HEK293T (cell line): Measurements from ENCODE around the gene KCNMA1.

Experiments used
- ARNT ChIP-seq: fragments of 450-650 bp; IDR thresholded peaks from 2 replicates; pipeline ENCODE4 v1.6.1; 2017; ENCODE audit warnings: mild to moderate bottlenecking
- BHLHE40 ChIP-seq: fragments of 450-650 bp; IDR thresholded peaks from 2 replicates; pipeline ENCODE4 v1.6.1; 2016; ENCODE audit warnings: mild to moderate bottlenecking, moderate library complexity, borderline replicate concordance
- ELF4 ChIP-seq: fragments of 450-650 bp; IDR thresholded peaks from 2 replicates; pipeline ENCODE4 v1.6.1; 2017; ENCODE audit warnings: antibody characterized with exemption
- FOXA1 ChIP-seq: fragments of 450-650 bp; IDR thresholded peaks from 2 replicates; pipeline ENCODE4 v1.6.1; 2016; ENCODE audit warnings: mild to moderate bottlenecking
- FOXK2 ChIP-seq: fragments of 450-650 bp; IDR thresholded peaks from 2 replicates; pipeline ENCODE4 v1.6.1; 2016; ENCODE audit warnings: mild to moderate bottlenecking
- HDGF ChIP-seq: fragments of 450-650 bp; IDR thresholded peaks from 2 replicates; pipeline ENCODE4 v1.6.1; 2017; ENCODE audit warnings: antibody characterized with exemption, borderline replicate concordance
- L3MBTL2 ChIP-seq: fragments of 450-650 bp; conservative IDR thresholded peaks from 2 replicates; pipeline ENCODE4 v1.6.1; 2016; ENCODE audit warnings: mild to moderate bottlenecking
- LEF1 ChIP-seq: fragments of 450-650 bp; IDR thresholded peaks from 2 replicates; pipeline ENCODE4 v1.6.1; 2017; ENCODE audit warnings: mild to moderate bottlenecking, borderline replicate concordance
- NFRKB ChIP-seq: fragments of 450-650 bp; IDR thresholded peaks from 2 replicates; pipeline ENCODE4 v1.6.1; 2016; ENCODE audit warnings: mild to moderate bottlenecking, moderate library complexity
- SP1 ChIP-seq: fragments of 450-650 bp; IDR thresholded peaks from 2 replicates; pipeline ENCODE4 v1.6.1; 2017
- SUZ12 ChIP-seq: fragments of 450-650 bp; IDR thresholded peaks from 2 replicates; pipeline ENCODE4 v1.6.1; 2016; ENCODE audit warnings: mild to moderate bottlenecking
- TARDBP ChIP-seq: fragments of 450-650 bp; IDR thresholded peaks from 2 replicates; pipeline ENCODE4 v1.6.1; 2016
- ZNF384 ChIP-seq: fragments of 450-650 bp; IDR thresholded peaks from 2 replicates; pipeline ENCODE4 v1.6.1; 2016
- TF ChIP-seq, protein P1 (sequence below): fragments of 450-650 bp; IDR thresholded peaks from 2 replicates; pipeline ENCODE4 v1.6.1; 2016

GRCh38 chr10:77680811-77681210 is 43.2 kb upstream of the KCNMA1 start:
- TF ChIP-seq FOXA1 (no peak), SP1 (no peak), NFRKB (no peak), SUZ12 (no peak), ARNT (no peak), TARDBP (no peak), ELF4 (no peak), LEF1 (no peak), FOXK2 (no peak), L3MBTL2 (no peak), ZNF384 (no peak), BHLHE40 (no peak), HDGF (no peak)
- TF ChIP-seq, protein P1, sequence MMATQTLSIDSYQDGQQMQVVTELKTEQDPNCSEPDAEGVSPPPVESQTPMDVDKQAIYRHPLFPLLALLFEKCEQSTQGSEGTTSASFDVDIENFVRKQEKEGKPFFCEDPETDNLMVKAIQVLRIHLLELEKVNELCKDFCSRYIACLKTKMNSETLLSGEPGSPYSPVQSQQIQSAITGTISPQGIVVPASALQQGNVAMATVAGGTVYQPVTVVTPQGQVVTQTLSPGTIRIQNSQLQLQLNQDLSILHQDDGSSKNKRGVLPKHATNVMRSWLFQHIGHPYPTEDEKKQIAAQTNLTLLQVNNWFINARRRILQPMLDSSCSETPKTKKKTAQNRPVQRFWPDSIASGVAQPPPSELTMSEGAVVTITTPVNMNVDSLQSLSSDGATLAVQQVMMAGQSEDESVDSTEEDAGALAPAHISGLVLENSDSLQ: no peak
